A549 (cell line): ENCODE results near the gene NCLN. TPM values are rescaled to one million over a fixed set of nuclear protein-coding genes. Genes with fewer than 3 reads are reported as not detected.

ENCODE experiments used
- ATAC-seq, 2 experiments: fragments of 200-7000 bp in 1 of 2; fragments of >200 bp in 1 of 2; cut with Nextera tagmentation in 1 of 2; cut with Tn5 transposase in 1 of 2; 3 replicates each; pipeline versions ENCODE4 v1.8.0 to v1.9.1; 2018 to 2020; ENCODE audit warnings: mild to moderate bottlenecking in 1 of 2, moderate library complexity in 1 of 2
- CTCF ChIA-PET: fragments of 300-600 bp; sonication (Branson Sonifier 250); formaldehyde crosslinking; extraction: SDS; loops from one replicate; lab custom pipeline; 2021; ENCODE audit warnings: antibody characterized with exemption, inconsistent platforms; lab: Yijun Ruan, JAX
- POLR2A ChIA-PET: fragments of 350-600 bp; formaldehyde crosslinking; extraction: SDS; loops from one replicate; lab custom pipeline; 2021; ENCODE audit warnings: antibody characterized with exemption, inconsistent platforms; lab: Yijun Ruan, JAX
- DNase-seq, 2 experiments: peaks; one replicate each; pipeline versions ENCODE4 v3.0.0 to v3.0.0-alpha.2; 2011 to 2016; ENCODE audit warnings: low read depth in 1 of 2, low spot score in 1 of 2
- FAIRE-seq: peaks from 2 replicates; lab custom pipeline; 2011; peaks lifted over from hg19 to GRCh38; lab: Jason Lieb, UNC
- H3K27ac ChIP-seq, 2 experiments: fragments of >200 bp; sonication (Bioruptor Twin); formaldehyde crosslinking; 3 replicates each; pipeline ENCODE4 v1.5.1; 2016 to 2017
- H3K4me1 ChIP-seq: fragments of >200 bp; sonication (Bioruptor Twin); formaldehyde crosslinking; 3 replicates; pipeline ENCODE4 v1.6.1; 2016
- H3K4me2 ChIP-seq: fragments of >200 bp; sonication (Bioruptor Twin); formaldehyde crosslinking; 3 replicates; pipeline ENCODE4 v1.6.1; 2016
- H3K4me3 ChIP-seq: fragments of >200 bp; sonication (Bioruptor Twin); formaldehyde crosslinking; 3 replicates; pipeline ENCODE4 v1.5.1; 2016
- H3K9me3 ChIP-seq: fragments of >200 bp; sonication (Bioruptor Twin); formaldehyde crosslinking; 3 replicates; pipeline ENCODE4 v1.6.1; 2016
- BCL3 ChIP-seq: fragments of >200 bp; sonication (Bioruptor Twin); formaldehyde crosslinking; IDR thresholded peaks from 3 replicates; pipeline ENCODE4 v1.6.1; 2016
- CHD2 ChIP-seq: fragments of 150-350 bp; IDR thresholded peaks from 2 replicates; pipeline ENCODE4 v1.6.1; 2014; ENCODE audit warnings: low read length; ENCODE audit not compliant: partially characterized antibody
- CHD4 ChIP-seq: fragments of 200-600 bp; sonication (generic); IDR thresholded peaks from 2 replicates; pipeline ENCODE4 v1.6.1; 2016; ENCODE audit warnings: antibody characterized with exemption, mild to moderate bottlenecking, borderline replicate concordance
- CTCF ChIP-seq: fragments of >200 bp; sonication (Bioruptor Twin); formaldehyde crosslinking; IDR thresholded peaks from 3 replicates; pipeline ENCODE4 v1.5.1; 2016
- EP300 ChIP-seq, 2 experiments: fragments of >200 bp; sonication (Bioruptor Twin); formaldehyde crosslinking; IDR thresholded peaks; 2 replicates in 1 of 2; 3 replicates in 1 of 2; pipeline ENCODE4 v1.6.1; 2016 to 2017
- ESRRA ChIP-seq: fragments of 150-350 bp; IDR thresholded peaks from 2 replicates; pipeline ENCODE4 v1.6.1; 2014; ENCODE audit warnings: mild to moderate bottlenecking, low read length, borderline replicate concordance
- FOXS1 ChIP-seq: fragments of 250-450 bp; sonication (Bioruptor Pico); IDR thresholded peaks from 2 replicates; pipeline ENCODE4 v1.5.0; 2020; ENCODE audit warnings: mild to moderate bottlenecking, moderate library complexity
- HOXB13 ChIP-seq: fragments of 250-450 bp; sonication (Bioruptor Pico); IDR thresholded peaks from 2 replicates; pipeline ENCODE4 v1.5.0; 2020; ENCODE audit warnings: low read depth, mild to moderate bottlenecking, moderate library complexity
- KDM1A ChIP-seq: fragments of 200-600 bp; sonication (generic); IDR thresholded peaks from 2 replicates; pipeline ENCODE4 v1.6.1; 2016; ENCODE audit warnings: low read depth, mild to moderate bottlenecking
- MAX ChIP-seq: IDR thresholded peaks from 2 replicates; pipeline ENCODE4 v1.6.1; 2012
- MAZ ChIP-seq: fragments of 150-350 bp; IDR thresholded peaks from 2 replicates; pipeline ENCODE4 v1.6.1; 2014; ENCODE audit warnings: antibody characterized with exemption, low read depth, low read length, borderline replicate concordance
- NPAS2 ChIP-seq: fragments of 250-450 bp; sonication (Bioruptor Pico); IDR thresholded peaks from 2 replicates; pipeline ENCODE4 v1.8.0; 2022; ENCODE audit warnings: mild to moderate bottlenecking, moderate library complexity, borderline replicate concordance
- NR3C1 ChIP-seq: fragments of >200 bp; sonication (Bioruptor Twin); formaldehyde crosslinking; IDR thresholded peaks from 3 replicates; pipeline ENCODE4 v1.6.1; 2017
- PBX3 ChIP-seq: IDR thresholded peaks from 2 replicates; pipeline ENCODE4 v1.6.1; 2012
- POLR2AphosphoS2 ChIP-seq: conservative IDR thresholded peaks from 2 replicates; pipeline ENCODE4 v1.6.1; 2012; ENCODE audit warnings: low read length, improper control_type of control experiment, inconsistent platforms
- RAD21 ChIP-seq, 2 experiments: fragments of >200 bp in 1 of 2; sonication (Bioruptor Twin) in 1 of 2; formaldehyde crosslinking in 1 of 2; IDR thresholded peaks in 1 of 2; conservative IDR thresholded peaks in 1 of 2; 2 replicates in 1 of 2; 3 replicates in 1 of 2; pipeline ENCODE4 v1.6.1; 2012 to 2018; ENCODE audit warnings: inconsistent platforms in 1 of 2
- REST ChIP-seq: fragments of 200-600 bp; sonication (generic); IDR thresholded peaks from 2 replicates; pipeline ENCODE4 v1.6.1; 2016; ENCODE audit warnings: antibody characterized with exemption, mild to moderate bottlenecking, moderate library complexity
- RNF2 ChIP-seq: fragments of 200-600 bp; sonication (generic); IDR thresholded peaks from 2 replicates; pipeline ENCODE4 v1.6.1; 2016; ENCODE audit warnings: low read depth, mild to moderate bottlenecking, antibody characterized with exemption, moderate library complexity, borderline replicate concordance
- SMC3 ChIP-seq: fragments of >200 bp; sonication (Bioruptor Twin); formaldehyde crosslinking; IDR thresholded peaks from 3 replicates; pipeline ENCODE4 v1.6.1; 2018; ENCODE audit warnings: inconsistent platforms
- SREBF2 ChIP-seq: fragments of 450-650 bp; IDR thresholded peaks from 2 replicates; pipeline ENCODE4 v1.6.1; 2014; ENCODE audit warnings: mild to moderate bottlenecking, moderate library complexity
- USF2 ChIP-seq: fragments of 450-650 bp; IDR thresholded peaks from 2 replicates; pipeline ENCODE4 v1.6.1; 2014; ENCODE audit warnings: antibody characterized with exemption
- ZNF302 ChIP-seq: fragments of 250-450 bp; sonication (Bioruptor Pico); IDR thresholded peaks from 2 replicates; pipeline ENCODE4 v1.9.0; 2021; ENCODE audit warnings: inconsistent platforms, mild to moderate bottlenecking, moderate library complexity
- WGBS: methylation state at CpG from one replicate; pipeline ENCODE4 v1.1.6; 2017; ENCODE audit errors: missing lambda C conversion rate; 5-methylcytosine and 5-hydroxymethylcytosine counted together
- polyA plus RNA-seq, 4 experiments: library from polyadenylated mRNA; depleted of rRNA in 3 of 4; stranded (reverse); fragments of >200 nt; fragmentation: RNase III in 1 of 4; extraction: RNeasy Plus Mini Kit Qiagen cat#74134 plus additional on column Dnase treatment in 1 of 4; gene quantifications; 2 replicates in 3 of 4; 3 replicates in 1 of 4; pipeline ENCODE4 v1.2.3, GENCODE V29; 2011 to 2017

Gene NCLN
- polyA plus RNA-seq, 2 of the 4 experiments (the other 2 are of a cell fraction), result 22.8 to 58.5 TPM

- WGBS, result 74% methylated on average over 5 of the region's 5 CpGs
- Histone ChIP-seq H3K9me3 (no peaks in the 10 kb centered on the region), H3K4me2 (no peak overlapping the region), H3K4me1 (peaks cover 3% of the 10 kb centered on the region; the same call in 1 of the 3 replicates), H3K4me3 (no peak overlapping the region), H3K27ac (no peak overlapping the region)
- no peak for FAIRE-seq
- ChIA-PET CTCF (interaction anchor here (0.6 to 2.2 kb wide), 5 partner anchors 15 to 59 kb away, joined by 3 to 6 read pairs (median 3); no protein-coding TSS in a partner anchor), POLR2A (no interaction called here)
- no peak for TF ChIP-seq RAD21 (conservative IDR thresholded peaks at IDR 0.05 in 1 of 2, IDR thresholded peaks at IDR 0.05 in 1 of 2)
- no peak for TF ChIP-seq SREBF2
- TF ChIP-seq EP300 (IDR thresholded peaks at IDR 0.05), result no peak
- no peak for ATAC-seq
- no peak for DNase-seq
These were observed 37.0 kb downstream of the NCLN start for GRCh38 chr19:3222709-3223108.

- peak within 1 kb of the TSS in 1 of 2 experiments; percentile 84; a peak in 3 of 6 replicates for H3K27ac ChIP-seq
- DNase-seq, result peak in 1 of 2 experiments; percentile 35
- TF ChIP-seq USF2 (no peak), BCL3 (no peak), KDM1A (no peak), MAX (no peak), CHD4 (no peak), ZNF302 (no peak), ESRRA (no peak), SMC3 (peak; percentile 27; the same call in 2 of the 3 replicates), RNF2 (no peak), NR3C1 (no peak), CHD2 (no peak), REST (no peak), CTCF (peak; percentile 76), RAD21 (conservative IDR thresholded peaks at IDR 0.05 in 1 of 2, IDR thresholded peaks at IDR 0.05 in 1 of 2) (peak in 1 of 2 experiments; percentile 30; a peak in 1 of 5 replicates), HOXB13 (CRISPR knock-in tag) (no peak), MAZ (no peak), NPAS2 (CRISPR knock-in tag) (no peak), POLR2AphosphoS2 (no peak), FOXS1 (CRISPR knock-in tag) (no peak), PBX3 (no peak)
- TF ChIP-seq, all 56 proteins: peak for 3
- Histone ChIP-seq H3K4me2 (peak within 1 kb of the TSS; percentile 96), H3K9me3 (no peaks in the 10 kb centered on the region), H3K4me1 (peaks cover 3% of the 10 kb centered on the region; the same call in 1 of the 3 replicates), H3K4me3 (peak within 1 kb of the TSS; percentile 56)
- WGBS, result 9% methylated on average over 15 of the region's 94 CpGs
- CTCF ChIA-PET, result interaction anchor here (0.6 to 3.3 kb wide), 12 partner anchors 9 to 274 kb away, joined by 3 to 12 read pairs (median 3); no protein-coding TSS in a partner anchor
- ATAC-seq (peak; percentile 24 to 32; a peak in 3 of 6 replicates), FAIRE-seq (no peak)
- POLR2A ChIA-PET, result no interaction called here
These were observed 38.8 kb downstream of the NCLN start, which contains the start of gene CELF5 for GRCh38 chr19:3224346-3225168. Gene CELF5, plus strand, starts transcription at chr19:3224661. Its CDS starts 79 bp downstream, at chr19:3224740.
